ENCODE results near the gene CCDC88C.
"Not testable (repeated sequence)": the region's sequence is repeated elsewhere in the genome, so short reads cannot be mapped to it uniquely, and the experiment has no call there.

CCDC88C gene

DNA sequence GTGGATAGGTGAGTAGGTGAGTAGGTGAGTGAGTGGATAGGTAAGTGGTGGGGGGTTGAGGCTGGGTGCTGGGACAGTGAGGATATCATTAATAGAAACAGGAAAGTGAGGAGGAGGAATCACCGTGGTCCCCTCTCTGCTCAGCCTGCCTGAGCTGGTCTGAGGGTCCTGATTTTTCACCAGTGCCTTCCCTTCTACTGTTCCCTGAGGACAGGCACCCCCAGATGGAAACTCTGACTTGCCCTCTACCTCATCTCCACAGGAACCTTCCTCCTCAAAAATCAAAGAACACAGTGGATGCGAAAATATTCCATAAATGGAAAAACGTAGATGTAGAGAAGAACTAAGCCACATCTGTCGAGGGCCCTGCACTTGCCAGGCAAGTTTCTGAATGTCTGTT, 175.0 kb downstream of the CCDC88C start:
- peak in 1 of 5 donors; percentile 30 for DNase-seq

GRCh38 chr14:91241863-91242262, 175.8 kb downstream of the CCDC88C start:
- DNase-seq: peak in 2 of 5 donors; percentile 19 to 77

DNA sequence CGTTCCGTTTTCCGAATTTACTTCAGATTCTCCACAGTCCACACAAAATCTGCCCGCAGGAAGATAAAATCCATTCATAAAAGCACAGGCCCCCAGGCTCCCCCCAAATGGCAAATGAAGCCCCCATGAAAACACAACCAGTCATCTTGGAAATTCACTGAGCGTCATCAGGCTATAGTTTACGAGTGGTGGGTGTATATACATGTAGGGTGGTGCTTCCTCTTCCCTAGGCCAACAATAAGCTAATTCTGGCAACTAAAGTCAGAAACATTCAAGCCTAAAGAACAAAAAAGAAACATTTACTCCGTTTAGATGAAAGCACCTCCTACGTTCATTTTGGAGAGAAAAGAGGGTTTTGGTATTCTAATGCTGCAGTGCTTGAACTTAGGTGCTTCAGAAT, 179.0 kb downstream of the CCDC88C start:
- DNase-seq: no peak

DNA sequence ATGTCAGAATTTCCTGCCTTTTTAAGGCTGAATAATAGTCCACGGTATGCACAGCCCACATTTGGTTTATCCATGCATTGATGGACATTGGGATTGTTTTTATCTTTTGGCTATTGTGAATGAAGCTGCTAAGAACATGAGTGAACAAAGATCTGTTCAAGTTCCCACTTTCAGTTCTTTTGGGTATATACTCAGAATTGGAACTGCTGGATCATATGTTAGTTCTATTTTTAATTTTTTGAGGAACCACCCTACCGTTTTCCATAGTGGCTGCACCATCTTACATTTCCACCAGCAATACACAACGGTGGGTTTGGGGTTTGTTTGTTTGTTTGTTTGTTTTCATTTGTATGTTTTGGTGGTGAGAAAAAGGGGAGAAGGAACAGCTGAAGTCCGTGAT, 179.5 kb downstream of the CCDC88C start:
- no peak for DNase-seq

GRCh38 chr14:91237219-91237618, 180.4 kb downstream of the CCDC88C start:
- no peak for DNase-seq

GRCh38 chr14:91235841-91236240, 181.8 kb downstream of the CCDC88C start:
- DNase-seq: no peak

GRCh38 chr14:91234791-91235114, 182.9 kb downstream of the CCDC88C start:
- DNase-seq: no peak

- DNase-seq: no peak
Observed at GRCh38 chr14:91233936-91234790, 183.5 kb downstream of the CCDC88C start.

- no peak for DNase-seq
Observed at GRCh38 chr14:91232603-91233002, 185.0 kb downstream of the CCDC88C start.

GRCh38 chr14:91232052-91232451, 185.6 kb downstream of the CCDC88C start:
- DNase-seq: no peak

DNA sequence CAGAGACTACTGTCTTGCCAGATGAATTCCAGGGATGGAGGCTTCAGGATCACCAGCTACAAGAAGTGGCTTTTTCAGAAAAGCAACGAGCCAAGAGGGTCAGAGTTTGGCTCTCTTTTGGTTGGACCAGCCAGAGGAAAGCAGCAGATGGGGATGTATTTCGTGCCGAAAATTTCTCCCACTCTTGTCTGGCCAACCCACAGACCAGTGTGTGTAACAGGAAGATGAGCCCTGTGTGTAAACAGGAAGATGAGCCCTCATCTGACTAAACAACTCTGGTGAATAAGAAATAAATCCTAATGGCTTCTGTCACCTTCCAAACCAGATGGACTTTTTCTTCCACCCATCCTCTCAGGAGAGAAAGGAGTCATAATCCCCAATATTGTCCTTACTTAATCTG, 186.2 kb downstream of the CCDC88C start:
- peak in 1 of 5 donors; percentile 59 for DNase-seq

GRCh38 chr14:91230397-91231035, 187.1 kb downstream of the CCDC88C start:
- DNase-seq: peak in 1 of 5 donors; percentile 76

- peak in 4 of 5 donors; percentile 43 to 95 (median 54) for DNase-seq
Observed at GRCh38 chr14:91229743-91230200, 187.8 kb downstream of the CCDC88C start.

DNA sequence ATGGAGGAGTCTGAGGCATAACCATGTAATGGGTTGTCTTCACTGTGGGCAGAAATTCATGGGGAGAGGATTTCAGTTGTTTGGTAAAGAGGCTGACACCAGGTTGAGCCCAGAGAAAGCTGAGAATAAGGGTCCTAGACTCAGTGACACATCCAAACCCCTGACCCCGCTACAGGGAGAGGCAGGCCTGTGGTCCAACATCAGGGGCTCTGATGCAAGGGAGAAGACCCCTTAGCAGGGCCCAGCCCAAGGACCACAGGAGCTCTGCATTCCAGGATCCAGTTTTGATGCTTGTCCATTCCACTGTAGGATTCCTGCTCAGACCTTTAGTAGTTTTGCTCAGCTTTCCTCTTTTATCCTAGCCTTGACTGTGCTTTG, 188.6 kb downstream of the CCDC88C start:
- DNase-seq: no peak

- peak; percentile 68 to 93 (median 74) for DNase-seq
Observed at GRCh38 chr14:91228112-91229004, 189.3 kb downstream of the CCDC88C start.

DNA sequence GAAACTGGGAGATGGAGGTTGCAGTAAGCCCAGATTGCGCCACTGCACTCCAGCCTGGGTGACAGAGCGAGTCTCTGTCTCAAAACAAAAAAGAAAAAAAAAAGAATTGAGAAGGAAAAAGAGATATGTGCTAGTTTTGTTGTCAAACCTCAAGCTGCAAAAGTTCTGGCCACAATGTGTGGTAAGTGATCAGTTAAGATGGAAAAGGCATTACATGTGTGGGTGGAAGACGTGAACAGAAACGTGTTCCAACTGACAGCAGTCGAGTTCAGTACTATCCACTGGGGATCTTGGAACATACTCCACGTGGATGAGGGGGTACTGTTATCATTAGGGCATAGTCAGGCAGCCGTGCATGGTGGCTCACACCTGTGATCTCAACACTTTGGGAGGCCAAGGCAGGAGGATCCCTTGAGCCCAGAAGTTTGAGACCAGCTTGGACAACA, 190.4 kb downstream of the CCDC88C start:
- DNase-seq: peak in 1 of 5 donors; percentile 81

GRCh38 chr14:91226360-91226759, 191.3 kb downstream of the CCDC88C start:
- DNase-seq: not testable (repeated sequence)

DNA sequence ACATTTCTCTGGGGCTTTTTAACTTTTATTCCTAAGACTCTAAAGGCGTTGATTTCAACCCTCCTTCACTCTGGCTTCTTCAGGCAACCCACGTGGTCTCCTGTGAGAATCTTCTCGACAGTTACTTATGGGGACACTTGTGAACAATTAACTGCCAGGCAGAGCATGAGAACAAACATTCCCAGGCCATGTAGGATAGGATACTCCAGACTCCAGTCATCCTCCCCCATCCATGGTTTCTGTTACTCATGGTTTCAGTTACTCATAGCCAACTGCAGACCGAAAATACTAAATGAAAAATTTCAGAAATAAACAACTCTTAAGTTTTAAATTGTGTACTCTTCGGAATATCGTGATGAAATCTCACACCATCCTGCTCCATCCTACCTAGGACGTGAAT, 192.6 kb downstream of the CCDC88C start:
- DNase-seq: no peak

DNA sequence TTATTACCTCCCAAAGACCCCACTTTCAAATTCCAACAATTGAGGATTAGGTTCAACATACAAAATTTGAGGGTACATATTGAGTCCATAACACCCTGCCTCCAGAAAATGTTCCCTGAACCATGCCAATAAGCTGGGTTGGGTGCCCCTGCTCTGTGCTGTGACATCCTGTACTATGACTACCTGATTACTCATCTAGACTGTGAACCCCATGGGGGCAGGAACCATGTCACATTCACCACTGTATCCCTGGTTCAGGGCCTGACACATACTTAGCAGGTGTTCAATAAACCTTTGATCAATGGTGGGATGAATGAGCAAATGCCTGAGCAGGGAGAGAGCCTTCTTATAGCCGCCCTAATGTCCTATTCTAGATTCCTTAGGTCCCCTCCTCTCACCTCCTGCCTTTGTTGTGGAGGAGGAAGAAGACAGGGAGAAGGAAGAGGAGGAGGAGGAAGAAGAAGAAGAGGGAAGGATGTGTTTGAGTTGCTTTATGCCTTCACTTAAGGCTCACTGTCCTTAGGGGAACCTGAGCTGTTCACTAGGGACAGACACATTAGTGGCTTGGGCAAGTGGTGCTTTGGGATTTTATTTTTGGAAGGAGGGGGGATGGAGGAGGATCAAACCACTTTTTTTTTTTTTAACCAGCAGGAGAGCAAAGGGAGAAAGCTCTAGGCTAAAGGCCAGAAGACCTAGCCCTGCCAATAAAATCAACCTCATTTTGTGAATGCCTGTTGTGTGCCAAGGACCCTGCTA, 194.4 kb downstream of the CCDC88C start:
- DNase-seq: peak in 1 of 5 donors; percentile 46
